ENCODE results near the gene C15orf40.

DNA sequence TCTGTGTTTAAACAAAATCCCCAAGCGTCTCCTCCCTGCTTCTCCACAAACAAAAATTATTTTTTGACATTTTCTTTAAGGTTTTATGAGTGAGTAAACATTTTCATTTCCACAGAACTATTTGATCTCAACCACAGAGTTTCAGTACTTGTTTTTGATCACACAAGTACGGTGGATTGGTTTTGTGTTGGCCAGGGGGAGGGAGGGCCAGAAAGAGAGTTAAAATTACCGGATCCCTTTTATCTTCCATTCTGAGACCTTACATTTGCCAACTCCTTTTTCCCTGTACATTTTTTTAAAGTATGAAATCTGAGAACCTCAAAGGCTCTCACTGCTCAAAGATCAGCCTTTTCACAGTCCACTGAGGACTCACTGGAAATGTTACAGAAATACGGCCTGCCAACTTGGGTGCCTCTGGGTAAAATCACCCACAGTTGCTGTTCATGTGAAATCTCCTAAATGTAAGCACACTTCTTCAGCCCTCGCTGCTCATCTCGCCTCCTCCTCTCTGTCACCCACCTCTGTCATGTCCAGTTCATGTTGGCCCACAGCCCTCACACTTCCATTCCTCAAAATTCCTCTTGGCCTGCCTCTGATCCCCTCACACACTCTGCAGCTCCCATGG is 60.6 kb downstream of the C15orf40 start:
- TF ChIP-seq, protein P1, sequence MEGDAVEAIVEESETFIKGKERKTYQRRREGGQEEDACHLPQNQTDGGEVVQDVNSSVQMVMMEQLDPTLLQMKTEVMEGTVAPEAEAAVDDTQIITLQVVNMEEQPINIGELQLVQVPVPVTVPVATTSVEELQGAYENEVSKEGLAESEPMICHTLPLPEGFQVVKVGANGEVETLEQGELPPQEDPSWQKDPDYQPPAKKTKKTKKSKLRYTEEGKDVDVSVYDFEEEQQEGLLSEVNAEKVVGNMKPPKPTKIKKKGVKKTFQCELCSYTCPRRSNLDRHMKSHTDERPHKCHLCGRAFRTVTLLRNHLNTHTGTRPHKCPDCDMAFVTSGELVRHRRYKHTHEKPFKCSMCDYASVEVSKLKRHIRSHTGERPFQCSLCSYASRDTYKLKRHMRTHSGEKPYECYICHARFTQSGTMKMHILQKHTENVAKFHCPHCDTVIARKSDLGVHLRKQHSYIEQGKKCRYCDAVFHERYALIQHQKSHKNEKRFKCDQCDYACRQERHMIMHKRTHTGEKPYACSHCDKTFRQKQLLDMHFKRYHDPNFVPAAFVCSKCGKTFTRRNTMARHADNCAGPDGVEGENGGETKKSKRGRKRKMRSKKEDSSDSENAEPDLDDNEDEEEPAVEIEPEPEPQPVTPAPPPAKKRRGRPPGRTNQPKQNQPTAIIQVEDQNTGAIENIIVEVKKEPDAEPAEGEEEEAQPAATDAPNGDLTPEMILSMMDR (IDR thresholded peaks at IDR 0.05): no peak
- TF ChIP-seq POLR2AphosphoS5 (IDR thresholded peaks at IDR 0.05): no peak
- no peak for TF ChIP-seq POLR2A (IDR thresholded peaks at IDR 0.05)

Data from breast epithelium (tissue), 3 donors.